K562 (cell line): ENCODE data around the gene CXCR5. TPM values are rescaled to one million over a fixed set of nuclear protein-coding genes. Genes with fewer than 3 reads are reported as not detected.

ENCODE experiments used
- ATF3 ChIP-seq, 2 experiments: fragments of 450-650 bp in 1 of 2; sonication (generic) in 1 of 2; formaldehyde crosslinking in 1 of 2; IDR thresholded peaks in 1 of 2; conservative IDR thresholded peaks in 1 of 2; 2 replicates each; pipeline versions ENCODE4 v1.6.1 to v1.8.1; 2016 to 2023; ENCODE audit warnings: mild to moderate bottlenecking in 2 of 2, moderate library complexity in 2 of 2, inconsistent platforms in 1 of 2, missing genetic modification reagents in 1 of 2
- EP400 ChIP-seq: fragments of 450-650 bp; IDR thresholded peaks from 2 replicates; pipeline ENCODE4 v1.6.1; 2017; ENCODE audit warnings: antibody characterized with exemption, mild to moderate bottlenecking, moderate library complexity
- LARP7 ChIP-seq: fragments of 450-650 bp; IDR thresholded peaks from 2 replicates; pipeline ENCODE4 v1.6.1; 2016
- MTF1 ChIP-seq: fragments of 250-450 bp; sonication (Bioruptor Pico); IDR thresholded peaks from 2 replicates; pipeline ENCODE4 v1.9.0; 2021; ENCODE audit warnings: moderate library complexity, mild to moderate bottlenecking, inconsistent platforms, borderline replicate concordance
- NR4A1 ChIP-seq, 2 experiments: fragments of 250-450 bp in 1 of 2; fragments of 450-650 bp in 1 of 2; sonication (Bioruptor Pico) in 1 of 2; IDR thresholded peaks; 2 replicates each; pipeline versions ENCODE4 v1.4.0 to v1.6.1; 2016 to 2020; ENCODE audit warnings: mild to moderate bottlenecking in 2 of 2, missing compliant biosample characterization in 1 of 2, missing genetic modification characterization in 1 of 2, moderate library complexity in 1 of 2
- RBM34 ChIP-seq: fragments of 200-400 bp; formaldehyde crosslinking; IDR thresholded peaks from 2 replicates; pipeline ENCODE4 v1.6.1; 2018; ENCODE audit warnings: low read length, borderline replicate concordance; ENCODE audit not compliant: insufficient read depth
- polyA plus RNA-seq, 8 experiments: library from polyadenylated mRNA; depleted of rRNA in 4 of 8; stranded (reverse) in 5 of 8; unstranded in 3 of 8; fragments of >200 nt; fragmentation: Nextera tagmentation in 2 of 8; fragmentation: Illumina TruSeq in 1 of 8; extraction: Ambion mirVana in 2 of 8; extraction: Trizol in 1 of 8; gene quantifications; 2 replicates each; pipeline versions ENCODE4 v1.2.1 to v1.2.3, GENCODE V29; 2011 to 2014; ENCODE audit warnings: inconsistent platforms in 1 of 8, missing spikeins in 1 of 8
- total RNA-seq, 7 experiments: library from RNA; depleted of rRNA in 6 of 7; stranded (reverse); fragments of >200 nt in 6 of 7; fragmentation: Illumina TruSeq in 2 of 7; extraction: Trizol in 2 of 7; gene quantifications; 2 replicates each; pipeline versions ENCODE4 v1.2.1 to v1.2.3, GENCODE V29; 2011 to 2021; ENCODE audit warnings: low replicate concordance in 1 of 7
- TF ChIP-seq, protein P1 (sequence below): fragments of 450-650 bp; formaldehyde crosslinking; IDR thresholded peaks from 2 replicates; pipeline ENCODE4 v1.4.0; 2020; ENCODE audit warnings: mild to moderate bottlenecking, mixed read lengths
- TF ChIP-seq, protein P2 (sequence below): fragments of 450-650 bp; IDR thresholded peaks from 2 replicates; pipeline ENCODE4 v1.6.1; 2017; ENCODE audit warnings: mild to moderate bottlenecking, moderate library complexity

CXCR5 gene
- total and polyA plus RNA-seq, 9 of the 15 experiments (the other 6 are each of a cell fraction or from before 2014, with no cell fraction given): 0.03 to 0.06 TPM; not detected in 7

DNA sequence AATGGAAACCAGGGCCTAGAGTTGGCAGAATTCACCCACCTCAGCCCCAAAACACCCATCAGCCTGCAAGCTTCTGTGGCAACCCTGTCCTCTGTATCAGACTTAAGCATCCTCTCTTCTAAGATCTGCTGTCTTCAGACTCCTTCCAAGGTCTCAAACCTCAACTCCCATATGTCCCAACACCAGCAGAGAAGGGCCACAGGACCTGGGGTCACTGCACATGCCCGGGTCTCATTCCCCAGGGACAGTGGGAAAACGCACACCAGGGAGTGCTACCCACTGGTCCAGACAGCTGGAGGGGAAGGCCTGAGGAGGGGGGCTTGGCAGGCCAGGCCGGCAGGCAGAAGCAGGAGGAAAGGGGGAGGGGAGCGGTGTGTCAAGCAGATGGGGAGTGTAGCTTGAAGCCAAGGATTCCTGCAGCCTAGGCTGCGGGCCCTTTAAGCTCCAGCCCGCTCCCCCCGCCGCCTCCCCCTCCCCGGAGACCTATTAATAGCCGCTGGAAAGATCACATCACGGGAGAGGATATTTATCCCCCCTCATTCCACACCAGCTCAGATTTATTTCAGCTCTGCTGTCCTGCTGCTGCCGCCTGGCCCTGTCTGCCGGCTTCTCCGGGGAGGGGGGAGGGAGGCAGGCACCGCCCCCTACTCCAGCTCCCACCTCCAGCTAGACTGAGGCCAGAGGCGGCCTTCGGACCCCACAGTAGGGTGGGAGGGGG, 25.4 kb downstream of the CXCR5 start (continued):
- TF ChIP-seq ATF3 (IDR thresholded peaks at IDR 0.05) (no peak), ATF3 (CRISPR knock-in tag; conservative IDR thresholded peaks at IDR 0.05) (no peak), NR4A1 (CRISPR knock-in tag; IDR thresholded peaks at IDR 0.05) (no peak), NR4A1 (tag; IDR thresholded peaks at IDR 0.05) (no peak), LARP7 (no peak), RBM34 (no peak), EP400 (no peak), MTF1 (CRISPR knock-in tag) (no peak)
- TF ChIP-seq, protein P1, sequence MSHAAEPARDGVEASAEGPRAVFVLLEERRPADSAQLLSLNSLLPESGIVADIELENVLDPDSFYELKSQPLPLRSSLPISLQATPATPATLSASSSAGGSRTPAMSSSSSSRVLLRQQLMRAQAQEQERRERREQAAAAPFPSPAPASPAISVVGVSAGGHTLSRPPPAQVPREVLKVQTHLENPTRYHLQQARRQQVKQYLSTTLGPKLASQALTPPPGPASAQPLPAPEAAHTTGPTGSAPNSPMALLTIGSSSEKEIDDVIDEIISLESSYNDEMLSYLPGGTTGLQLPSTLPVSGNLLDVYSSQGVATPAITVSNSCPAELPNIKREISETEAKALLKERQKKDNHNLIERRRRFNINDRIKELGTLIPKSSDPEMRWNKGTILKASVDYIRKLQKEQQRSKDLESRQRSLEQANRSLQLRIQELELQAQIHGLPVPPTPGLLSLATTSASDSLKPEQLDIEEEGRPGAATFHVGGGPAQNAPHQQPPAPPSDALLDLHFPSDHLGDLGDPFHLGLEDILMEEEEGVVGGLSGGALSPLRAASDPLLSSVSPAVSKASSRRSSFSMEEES (CRISPR knock-in tag): no peak
- TF ChIP-seq, protein P2, sequence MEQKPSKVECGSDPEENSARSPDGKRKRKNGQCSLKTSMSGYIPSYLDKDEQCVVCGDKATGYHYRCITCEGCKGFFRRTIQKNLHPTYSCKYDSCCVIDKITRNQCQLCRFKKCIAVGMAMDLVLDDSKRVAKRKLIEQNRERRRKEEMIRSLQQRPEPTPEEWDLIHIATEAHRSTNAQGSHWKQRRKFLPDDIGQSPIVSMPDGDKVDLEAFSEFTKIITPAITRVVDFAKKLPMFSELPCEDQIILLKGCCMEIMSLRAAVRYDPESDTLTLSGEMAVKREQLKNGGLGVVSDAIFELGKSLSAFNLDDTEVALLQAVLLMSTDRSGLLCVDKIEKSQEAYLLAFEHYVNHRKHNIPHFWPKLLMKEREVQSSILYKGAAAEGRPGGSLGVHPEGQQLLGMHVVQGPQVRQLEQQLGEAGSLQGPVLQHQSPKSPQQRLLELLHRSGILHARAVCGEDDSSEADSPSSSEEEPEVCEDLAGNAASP: no peak
